H1 (cell line): ENCODE data around the gene ZNF512B. TPM values are rescaled to one million over a fixed set of nuclear protein-coding genes. Genes with fewer than 3 reads are reported as not detected.

Experiments
- CTCF ChIP-seq, 3 experiments: IDR thresholded peaks; 1 replicate in 2 of 3; 2 replicates in 1 of 3; pipeline versions ENCODE4 v1.5.1 to v1.6.1; 2011; ENCODE audit warnings: low read length in 3 of 3, mild to moderate bottlenecking in 3 of 3, inconsistent platforms in 2 of 3, low read depth in 1 of 3, moderate library complexity in 1 of 3; ENCODE audit not compliant: insufficient read depth in 1 of 3; ENCODE audit errors: control extremely low read depth in 1 of 3
- KDM5A ChIP-seq: fragments of 200-600 bp; IDR thresholded peaks from 2 replicates; pipeline ENCODE4 v1.7.1; 2012; ENCODE audit warnings: mild to moderate bottlenecking, low read length, inconsistent platforms, mixed read lengths
- SIRT6 ChIP-seq: IDR thresholded peaks from one replicate; pipeline ENCODE4 v1.7.1; 2012; ENCODE audit warnings: low read length, inconsistent platforms
- SUZ12 ChIP-seq: fragments of 200-600 bp; sonication (generic); IDR thresholded peaks from 2 replicates; pipeline ENCODE4 v1.6.1; 2012; ENCODE audit warnings: mild to moderate bottlenecking, inconsistent platforms, low read length, moderate library complexity, mixed read lengths
- TCF12 ChIP-seq: IDR thresholded peaks from 2 replicates; pipeline ENCODE4 v1.6.1; 2011; ENCODE audit warnings: low read depth, mild to moderate bottlenecking, low read length
- polyA plus RNA-seq, 7 experiments: library from polyadenylated mRNA; depleted of rRNA in 3 of 7; stranded (reverse) in 5 of 7; unstranded in 2 of 7; fragments of >200 nt in 5 of 7; fragments of 200-250 nt in 2 of 7; gene quantifications; 1 replicate in 5 of 7; 2 replicates in 1 of 7; 4 replicates in 1 of 7; pipeline versions ENCODE4 v1.2.1 to v1.2.3, GENCODE V29; 2011 to 2013; ENCODE audit warnings: missing spikeins in 2 of 7, mixed read lengths in 2 of 7
- total RNA-seq: library from RNA; stranded (reverse); fragmentation: NEBNext Ultra II Directional; extraction: Animal tissue kit (Norgen Biotek cat#: 25700); gene quantifications from 2 replicates; pipeline ENCODE4 v1.2.1, GENCODE V29; 2021
- TF ChIP-seq, protein P1 (sequence below): fragments of 300-600 bp; sonication (generic); IDR thresholded peaks from 2 replicates; pipeline ENCODE4 v1.7.1; 2012; ENCODE audit warnings: low read length, moderate library complexity, mild to moderate bottlenecking, inconsistent platforms; ENCODE audit not compliant: insufficient replicate concordance

The ZNF512B gene
- total and polyA plus RNA-seq, 2 of the 8 experiments (the other 6 are each of a cell fraction or from before 2014, with no cell fraction given): 7.3 to 26.6 TPM

DNA sequence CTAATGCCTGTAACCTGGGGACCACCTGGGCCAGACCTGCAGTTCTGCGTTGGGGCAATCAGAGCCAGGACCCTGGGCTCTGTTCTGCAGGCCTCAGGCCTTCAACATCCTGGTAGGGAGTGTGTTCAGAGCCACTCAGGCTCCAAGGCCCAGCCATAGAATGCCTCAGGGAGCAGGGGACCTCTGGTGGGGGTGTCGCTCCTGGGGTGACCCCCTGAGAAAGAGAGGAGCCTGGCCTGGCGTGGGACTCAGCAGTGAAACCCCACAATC, 26.0 kb downstream of the ZNF512B start (continued):
- TF ChIP-seq, protein P1, sequence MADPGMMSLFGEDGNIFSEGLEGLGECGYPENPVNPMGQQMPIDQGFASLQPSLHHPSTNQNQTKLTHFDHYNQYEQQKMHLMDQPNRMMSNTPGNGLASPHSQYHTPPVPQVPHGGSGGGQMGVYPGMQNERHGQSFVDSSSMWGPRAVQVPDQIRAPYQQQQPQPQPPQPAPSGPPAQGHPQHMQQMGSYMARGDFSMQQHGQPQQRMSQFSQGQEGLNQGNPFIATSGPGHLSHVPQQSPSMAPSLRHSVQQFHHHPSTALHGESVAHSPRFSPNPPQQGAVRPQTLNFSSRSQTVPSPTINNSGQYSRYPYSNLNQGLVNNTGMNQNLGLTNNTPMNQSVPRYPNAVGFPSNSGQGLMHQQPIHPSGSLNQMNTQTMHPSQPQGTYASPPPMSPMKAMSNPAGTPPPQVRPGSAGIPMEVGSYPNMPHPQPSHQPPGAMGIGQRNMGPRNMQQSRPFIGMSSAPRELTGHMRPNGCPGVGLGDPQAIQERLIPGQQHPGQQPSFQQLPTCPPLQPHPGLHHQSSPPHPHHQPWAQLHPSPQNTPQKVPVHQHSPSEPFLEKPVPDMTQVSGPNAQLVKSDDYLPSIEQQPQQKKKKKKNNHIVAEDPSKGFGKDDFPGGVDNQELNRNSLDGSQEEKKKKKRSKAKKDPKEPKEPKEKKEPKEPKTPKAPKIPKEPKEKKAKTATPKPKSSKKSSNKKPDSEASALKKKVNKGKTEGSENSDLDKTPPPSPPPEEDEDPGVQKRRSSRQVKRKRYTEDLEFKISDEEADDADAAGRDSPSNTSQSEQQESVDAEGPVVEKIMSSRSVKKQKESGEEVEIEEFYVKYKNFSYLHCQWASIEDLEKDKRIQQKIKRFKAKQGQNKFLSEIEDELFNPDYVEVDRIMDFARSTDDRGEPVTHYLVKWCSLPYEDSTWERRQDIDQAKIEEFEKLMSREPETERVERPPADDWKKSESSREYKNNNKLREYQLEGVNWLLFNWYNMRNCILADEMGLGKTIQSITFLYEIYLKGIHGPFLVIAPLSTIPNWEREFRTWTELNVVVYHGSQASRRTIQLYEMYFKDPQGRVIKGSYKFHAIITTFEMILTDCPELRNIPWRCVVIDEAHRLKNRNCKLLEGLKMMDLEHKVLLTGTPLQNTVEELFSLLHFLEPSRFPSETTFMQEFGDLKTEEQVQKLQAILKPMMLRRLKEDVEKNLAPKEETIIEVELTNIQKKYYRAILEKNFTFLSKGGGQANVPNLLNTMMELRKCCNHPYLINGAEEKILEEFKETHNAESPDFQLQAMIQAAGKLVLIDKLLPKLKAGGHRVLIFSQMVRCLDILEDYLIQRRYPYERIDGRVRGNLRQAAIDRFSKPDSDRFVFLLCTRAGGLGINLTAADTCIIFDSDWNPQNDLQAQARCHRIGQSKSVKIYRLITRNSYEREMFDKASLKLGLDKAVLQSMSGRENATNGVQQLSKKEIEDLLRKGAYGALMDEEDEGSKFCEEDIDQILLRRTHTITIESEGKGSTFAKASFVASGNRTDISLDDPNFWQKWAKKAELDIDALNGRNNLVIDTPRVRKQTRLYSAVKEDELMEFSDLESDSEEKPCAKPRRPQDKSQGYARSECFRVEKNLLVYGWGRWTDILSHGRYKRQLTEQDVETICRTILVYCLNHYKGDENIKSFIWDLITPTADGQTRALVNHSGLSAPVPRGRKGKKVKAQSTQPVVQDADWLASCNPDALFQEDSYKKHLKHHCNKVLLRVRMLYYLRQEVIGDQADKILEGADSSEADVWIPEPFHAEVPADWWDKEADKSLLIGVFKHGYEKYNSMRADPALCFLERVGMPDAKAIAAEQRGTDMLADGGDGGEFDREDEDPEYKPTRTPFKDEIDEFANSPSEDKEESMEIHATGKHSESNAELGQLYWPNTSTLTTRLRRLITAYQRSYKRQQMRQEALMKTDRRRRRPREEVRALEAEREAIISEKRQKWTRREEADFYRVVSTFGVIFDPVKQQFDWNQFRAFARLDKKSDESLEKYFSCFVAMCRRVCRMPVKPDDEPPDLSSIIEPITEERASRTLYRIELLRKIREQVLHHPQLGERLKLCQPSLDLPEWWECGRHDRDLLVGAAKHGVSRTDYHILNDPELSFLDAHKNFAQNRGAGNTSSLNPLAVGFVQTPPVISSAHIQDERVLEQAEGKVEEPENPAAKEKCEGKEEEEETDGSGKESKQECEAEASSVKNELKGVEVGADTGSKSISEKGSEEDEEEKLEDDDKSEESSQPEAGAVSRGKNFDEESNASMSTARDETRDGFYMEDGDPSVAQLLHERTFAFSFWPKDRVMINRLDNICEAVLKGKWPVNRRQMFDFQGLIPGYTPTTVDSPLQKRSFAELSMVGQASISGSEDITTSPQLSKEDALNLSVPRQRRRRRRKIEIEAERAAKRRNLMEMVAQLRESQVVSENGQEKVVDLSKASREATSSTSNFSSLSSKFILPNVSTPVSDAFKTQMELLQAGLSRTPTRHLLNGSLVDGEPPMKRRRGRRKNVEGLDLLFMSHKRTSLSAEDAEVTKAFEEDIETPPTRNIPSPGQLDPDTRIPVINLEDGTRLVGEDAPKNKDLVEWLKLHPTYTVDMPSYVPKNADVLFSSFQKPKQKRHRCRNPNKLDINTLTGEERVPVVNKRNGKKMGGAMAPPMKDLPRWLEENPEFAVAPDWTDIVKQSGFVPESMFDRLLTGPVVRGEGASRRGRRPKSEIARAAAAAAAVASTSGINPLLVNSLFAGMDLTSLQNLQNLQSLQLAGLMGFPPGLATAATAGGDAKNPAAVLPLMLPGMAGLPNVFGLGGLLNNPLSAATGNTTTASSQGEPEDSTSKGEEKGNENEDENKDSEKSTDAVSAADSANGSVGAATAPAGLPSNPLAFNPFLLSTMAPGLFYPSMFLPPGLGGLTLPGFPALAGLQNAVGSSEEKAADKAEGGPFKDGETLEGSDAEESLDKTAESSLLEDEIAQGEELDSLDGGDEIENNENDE: no peak
- no peak for TF ChIP-seq KDM5A
- no peak for TF ChIP-seq CTCF (IDR thresholded peaks at IDR 0.05; ENCODE audit: control extremely low read depth in 1 of 3, insufficient read depth in 1 of 3, low read depth in 1 of 3, low read length in 3 of 3)
- TF ChIP-seq SUZ12: no peak
- TF ChIP-seq TCF12: no peak
- no peak for TF ChIP-seq SIRT6
- TF ChIP-seq, all 59 proteins: peak for 0
